WTC11 (cell line): ENCODE data around the gene CAPZB. TPM values are rescaled to one million over a fixed set of nuclear protein-coding genes. Genes with fewer than 3 reads are reported as not detected.
A peak's percentile ranks its signal among the peaks of the same experiment; 100 is the strongest.

Experiments
- ATAC-seq: fragments of 200-7000 bp; cut with Tn5 transposase; 2 replicates; pipeline ENCODE4 v1.10.0; 2021; ENCODE audit warnings: mild to moderate bottlenecking, moderate library complexity
- CTCF ChIA-PET: fragments of 300-600 bp; sonication (Branson Sonifier 250); formaldehyde crosslinking; loops from one replicate; lab custom pipeline; 2021; ENCODE audit warnings: antibody characterized with exemption; lab: Charles Lee
- POLR2A ChIA-PET: fragments of 350-600 bp; sonication (Branson Sonifier 250); formaldehyde crosslinking; loops from one replicate; lab custom pipeline; 2021; ENCODE audit warnings: antibody characterized with exemption; lab: Charles Lee
- DNase-seq: peaks from one replicate; pipeline ENCODE4 v3.0.0; 2021; ENCODE audit warnings: low spot score
- H3K27ac Mint-ChIP-seq: 2 replicates; pipeline ENCODE4 v1.8.0; 2021; ENCODE audit warnings: mixed read lengths
- H3K27me3 Mint-ChIP-seq: 2 replicates; pipeline ENCODE4 v1.8.0; 2021; ENCODE audit warnings: low read depth, mild to moderate bottlenecking, moderate library complexity, mixed read lengths
- H3K36me3 Mint-ChIP-seq: 2 replicates; pipeline ENCODE4 v1.8.0; 2021; ENCODE audit warnings: mixed read lengths
- H3K4me1 Mint-ChIP-seq: 2 replicates; pipeline ENCODE4 v1.8.0; 2022; ENCODE audit warnings: mixed read lengths
- H3K4me3 Mint-ChIP-seq: 2 replicates; pipeline ENCODE4 v1.8.0; 2021; ENCODE audit warnings: mild to moderate bottlenecking, moderate library complexity, mixed read lengths
- H3K9me3 Mint-ChIP-seq: 2 replicates; pipeline ENCODE4 v1.8.0; 2021; ENCODE audit warnings: mixed read lengths
- AFF4 ChIP-seq: sonication (generic); formaldehyde crosslinking; IDR thresholded peaks from 2 replicates; pipeline ENCODE4 v1.8.1; 2023; ENCODE audit warnings: mild to moderate bottlenecking, missing genetic modification reagents, borderline replicate concordance
- ATF2 ChIP-seq: sonication (generic); formaldehyde crosslinking; IDR thresholded peaks from 2 replicates; pipeline ENCODE4 v1.8.1; 2022; ENCODE audit warnings: low read depth, missing genetic modification reagents, borderline replicate concordance
- CDX4 ChIP-seq: fragments of 250-450 bp; sonication (Bioruptor Pico); IDR thresholded peaks from 2 replicates; pipeline ENCODE4 v1.9.0; 2021; ENCODE audit warnings: moderate library complexity, mild to moderate bottlenecking, inconsistent platforms, borderline replicate concordance
- CREB1 ChIP-seq: sonication (generic); formaldehyde crosslinking; IDR thresholded peaks from 2 replicates; pipeline ENCODE4 v1.8.0; 2023; ENCODE audit warnings: mild to moderate bottlenecking, missing genetic modification reagents
- E2F4 ChIP-seq: sonication (generic); formaldehyde crosslinking; IDR thresholded peaks from 2 replicates; pipeline ENCODE4 v1.8.1; 2022; ENCODE audit warnings: low read depth, mild to moderate bottlenecking, moderate library complexity, missing genetic modification reagents, borderline replicate concordance
- EMX1 ChIP-seq: fragments of 250-450 bp; sonication (Bioruptor Pico); IDR thresholded peaks from 2 replicates; pipeline ENCODE4 v1.8.0; 2021; ENCODE audit warnings: mild to moderate bottlenecking
- FOXJ3 ChIP-seq: sonication (generic); formaldehyde crosslinking; IDR thresholded peaks from 2 replicates; pipeline ENCODE4 v1.9.0; 2021; ENCODE audit warnings: missing genetic modification reagents, mild to moderate bottlenecking, borderline replicate concordance
- FOXP1 ChIP-seq: sonication (generic); formaldehyde crosslinking; IDR thresholded peaks from 2 replicates; pipeline ENCODE4 v1.8.0; 2022; ENCODE audit warnings: missing genetic modification reagents, mild to moderate bottlenecking, moderate library complexity, borderline replicate concordance
- FOXP4 ChIP-seq: sonication (generic); formaldehyde crosslinking; IDR thresholded peaks from 2 replicates; pipeline ENCODE4 v1.8.0; 2022; ENCODE audit warnings: mild to moderate bottlenecking, missing genetic modification reagents
- GRHL2 ChIP-seq: fragments of 250-450 bp; sonication (Bioruptor Pico); IDR thresholded peaks from 2 replicates; pipeline ENCODE4 v1.8.0; 2022; ENCODE audit warnings: mild to moderate bottlenecking, moderate library complexity; ENCODE audit not compliant: insufficient replicate concordance, severe bottlenecking
- GTF2I ChIP-seq: fragments of 250-450 bp; sonication (Bioruptor Pico); conservative IDR thresholded peaks from 2 replicates; pipeline ENCODE4 v1.4.0; 2021; ENCODE audit warnings: mild to moderate bottlenecking
- IRF1 ChIP-seq: sonication (generic); formaldehyde crosslinking; IDR thresholded peaks from 2 replicates; pipeline ENCODE4 v1.8.0; 2023; ENCODE audit warnings: missing genetic modification reagents
- MXD4 ChIP-seq: fragments of 250-450 bp; sonication (Bioruptor Pico); IDR thresholded peaks from 2 replicates; pipeline ENCODE4 v1.8.0; 2021; ENCODE audit warnings: mild to moderate bottlenecking, moderate library complexity, borderline replicate concordance
- NR2C2 ChIP-seq: sonication (generic); formaldehyde crosslinking; IDR thresholded peaks from 2 replicates; pipeline ENCODE4 v1.8.0; 2022; ENCODE audit warnings: mild to moderate bottlenecking, missing genetic modification reagents
- OVOL2 ChIP-seq: fragments of 250-450 bp; sonication (Bioruptor Pico); IDR thresholded peaks from 2 replicates; pipeline ENCODE4 v1.9.0; 2021; ENCODE audit warnings: mild to moderate bottlenecking, borderline replicate concordance
- SOX15 ChIP-seq: fragments of 250-450 bp; sonication (Bioruptor Pico); IDR thresholded peaks from 2 replicates; pipeline ENCODE4 v1.9.0; 2021; ENCODE audit warnings: mild to moderate bottlenecking
- TP53 ChIP-seq: sonication (generic); formaldehyde crosslinking; IDR thresholded peaks from 2 replicates; pipeline ENCODE4 v1.8.1; 2023; ENCODE audit warnings: mild to moderate bottlenecking, missing genetic modification reagents
- USF2 ChIP-seq: sonication (generic); formaldehyde crosslinking; IDR thresholded peaks from 2 replicates; pipeline ENCODE4 v1.8.1; 2023; ENCODE audit warnings: mild to moderate bottlenecking, missing genetic modification reagents, moderate library complexity
- ZBTB21 ChIP-seq: sonication (generic); formaldehyde crosslinking; IDR thresholded peaks from 2 replicates; pipeline ENCODE4 v1.8.1; 2023; ENCODE audit warnings: mild to moderate bottlenecking, missing genetic modification reagents, borderline replicate concordance
- ZNF138 ChIP-seq: sonication (generic); formaldehyde crosslinking; conservative IDR thresholded peaks from 2 replicates; pipeline ENCODE4 v1.8.1; 2022; ENCODE audit warnings: mild to moderate bottlenecking, moderate library complexity, missing genetic modification reagents
- ZNF232 ChIP-seq: sonication (generic); formaldehyde crosslinking; IDR thresholded peaks from 2 replicates; pipeline ENCODE4 v1.8.0; 2022; ENCODE audit warnings: mild to moderate bottlenecking, missing genetic modification reagents
- ZNF317 ChIP-seq: sonication (generic); formaldehyde crosslinking; IDR thresholded peaks from 2 replicates; pipeline ENCODE4 v1.8.1; 2023; ENCODE audit warnings: low read depth, mild to moderate bottlenecking, moderate library complexity, missing genetic modification reagents, borderline replicate concordance
- ZNF416 ChIP-seq: fragments of 250-450 bp; sonication (Bioruptor Pico); IDR thresholded peaks from 2 replicates; pipeline ENCODE4 v1.9.0; 2021; ENCODE audit warnings: mild to moderate bottlenecking, inconsistent platforms
- ZNF423 ChIP-seq: fragments of 250-450 bp; sonication (Bioruptor Pico); IDR thresholded peaks from 2 replicates; pipeline ENCODE4 v2.1.2; 2022; ENCODE audit warnings: mild to moderate bottlenecking, moderate library complexity
- total RNA-seq: library from RNA; stranded (reverse); gene quantifications from 3 replicates; pipeline ENCODE4 v1.2.3, GENCODE V29; 2021

Gene CAPZB
- total RNA-seq, 1 experiment from 2014 or later: 348 TPM

GRCh38 chr1:19420606-19421005 lies 64.7 kb downstream of the CAPZB start:
- ATAC-seq: no peak
- no peak for TF ChIP-seq FOXP4
- TF ChIP-seq CDX4 (CRISPR knock-in tag): no peak
- no peak for TF ChIP-seq ZNF138 (CRISPR knock-in tag)
- no peak for TF ChIP-seq ZBTB21 (CRISPR knock-in tag)
- no peak for TF ChIP-seq ZNF232 (CRISPR knock-in tag)
- TF ChIP-seq MXD4 (CRISPR knock-in tag): no peak
- TF ChIP-seq GTF2I: no peak
- no peak for TF ChIP-seq USF2 (CRISPR knock-in tag)
- TF ChIP-seq ATF2: no peak
- no peak for TF ChIP-seq SOX15
- TF ChIP-seq IRF1: no peak
- no peak for TF ChIP-seq E2F4

GRCh38 chr1:19419691-19420090 lies 65.6 kb downstream of the CAPZB start:
- no peak for DNase-seq
- no peak overlapping the region for H3K4me3 Mint-ChIP-seq
- H3K4me1 Mint-ChIP-seq: peaks cover 35% of the 10 kb centered on the region
- no peaks in the 10 kb centered on the region for H3K27me3 Mint-ChIP-seq
- CTCF ChIA-PET: no interaction called here
- no peaks in the 10 kb centered on the region for H3K9me3 Mint-ChIP-seq
- 0 out of 2 replicates have a peak overlapping the region, but pooled peaks have one; percentile 10 for H3K27ac Mint-ChIP-seq
- peaks cover 23% of the 10 kb centered on the region for H3K36me3 Mint-ChIP-seq
- ATAC-seq: no peak
- TF ChIP-seq USF2 (CRISPR knock-in tag) (no peak), OVOL2 (CRISPR knock-in tag) (no peak), GTF2I (no peak), SOX15 (no peak), EMX1 (no peak), FOXJ3 (CRISPR knock-in tag) (no peak), ZNF317 (CRISPR knock-in tag) (no peak), NR2C2 (CRISPR knock-in tag) (no peak), ZBTB21 (CRISPR knock-in tag) (no peak), GRHL2 (CRISPR knock-in tag) (no peak), MXD4 (CRISPR knock-in tag) (no peak), AFF4 (CRISPR knock-in tag) (no peak), TP53 (CRISPR knock-in tag) (no peak), ZNF423 (CRISPR knock-in tag) (no peak), FOXP1 (CRISPR knock-in tag) (no peak), CREB1 (CRISPR knock-in tag) (no peak), ZNF416 (CRISPR knock-in tag) (no peak)
- TF ChIP-seq, all 79 proteins: peak for 0
- POLR2A ChIA-PET: no interaction called here

More at GRCh38 chr1:19420606-19421005, 64.7 kb downstream of the CAPZB start:
- Mint-ChIP-seq H3K4me3 (no peak overlapping the region), H3K9me3 (no peaks in the 10 kb centered on the region), H3K27ac (no peak overlapping the region), H3K4me1 (peaks cover 31% of the 10 kb centered on the region), H3K36me3 (peaks cover 23% of the 10 kb centered on the region), H3K27me3 (no peaks in the 10 kb centered on the region)
- no peak for DNase-seq
- POLR2A ChIA-PET: no interaction called here
- CTCF ChIA-PET: interaction anchor here (1.0 kb wide), 1 partner anchor 47 kb away, joined by 3 read pairs; no protein-coding TSS in a partner anchor
